Thyroid gland (tissue), 4 donors: Measurements from ENCODE around the gene DYNLL1. TPM values are rescaled to one million over a fixed set of nuclear protein-coding genes. Genes with fewer than 3 reads are reported as not detected.
A peak's percentile ranks its signal among the peaks of the same experiment; 100 is the strongest.

ENCODE experiments used
- DNase-seq, 2 donors: peaks; one replicate each; pipeline ENCODE4 v3.0.0-alpha.2; 2019
- H3K27ac ChIP-seq, 3 donors: fragments of 200-600 bp; sonication (generic); 1 replicate in 2 of 3; 2 replicates in 1 of 3; pipeline ENCODE4 v1.5.1; 2016 to 2019; ENCODE audit warnings: mild to moderate bottlenecking in 1 of 3, moderate library complexity in 1 of 3
- H3K27me3 ChIP-seq: fragments of 200-600 bp; sonication (generic); one replicate; pipeline ENCODE4 v1.5.1; 2019
- H3K36me3 ChIP-seq, 2 donors: fragments of 200-600 bp; sonication (generic); one replicate each; pipeline ENCODE4 v1.5.1; 2016 to 2019
- H3K4me1 ChIP-seq, 2 donors: fragments of 200-600 bp; sonication (generic); one replicate each; pipeline ENCODE4 v1.5.1; 2017 to 2019
- H3K4me3 ChIP-seq, 3 donors: fragments of 200-600 bp; sonication (generic); replicated peaks in 1 of 3; 1 replicate in 2 of 3; 2 replicates in 1 of 3; pipeline ENCODE4 v1.5.1; 2016; ENCODE audit warnings: mild to moderate bottlenecking in 1 of 3
- H3K9me3 ChIP-seq: fragments of 200-600 bp; sonication (generic); one replicate; pipeline ENCODE4 v1.5.1; 2017
- POLR2A ChIP-seq, 2 donors: fragments of 450-650 bp; IDR thresholded peaks; one replicate each; pipeline ENCODE4 v1.6.1; 2017; ENCODE audit warnings: antibody characterized with exemption in 2 of 2, mild to moderate bottlenecking in 2 of 2, moderate library complexity in 1 of 2
- WGBS, 2 donors: methylation state at CpG; one replicate each; pipeline ENCODE4 v1.1.5; 2017; 5-methylcytosine and 5-hydroxymethylcytosine counted together
- intact Hi-C: fragments of 100-400 bp; cut with DNase I; formaldehyde crosslinking; loops from one replicate; pipeline ENCODE4 v1.15.1; 2023
- total RNA-seq, 4 donors: library from RNA; depleted of rRNA; stranded (reverse); fragments of >200 nt; gene quantifications; one replicate each; pipeline ENCODE4 v1.2.3, GENCODE V29; 2016
- TF ChIP-seq, protein P1 (sequence below), 6 experiments: fragments of 200-600 bp in 3 of 6; fragments of 450-650 bp in 3 of 6; sonication (generic) in 3 of 6; IDR thresholded peaks; one replicate each; pipeline ENCODE4 v1.5.1; 2016 to 2019; ENCODE audit warnings: antibody characterized with exemption in 6 of 6, mild to moderate bottlenecking in 2 of 6, inconsistent platforms in 1 of 6, moderate library complexity in 1 of 6

DYNLL1 gene
- total RNA-seq, 4 donors from 2014 or later: 128 to 265 (median 232) TPM

DNA sequence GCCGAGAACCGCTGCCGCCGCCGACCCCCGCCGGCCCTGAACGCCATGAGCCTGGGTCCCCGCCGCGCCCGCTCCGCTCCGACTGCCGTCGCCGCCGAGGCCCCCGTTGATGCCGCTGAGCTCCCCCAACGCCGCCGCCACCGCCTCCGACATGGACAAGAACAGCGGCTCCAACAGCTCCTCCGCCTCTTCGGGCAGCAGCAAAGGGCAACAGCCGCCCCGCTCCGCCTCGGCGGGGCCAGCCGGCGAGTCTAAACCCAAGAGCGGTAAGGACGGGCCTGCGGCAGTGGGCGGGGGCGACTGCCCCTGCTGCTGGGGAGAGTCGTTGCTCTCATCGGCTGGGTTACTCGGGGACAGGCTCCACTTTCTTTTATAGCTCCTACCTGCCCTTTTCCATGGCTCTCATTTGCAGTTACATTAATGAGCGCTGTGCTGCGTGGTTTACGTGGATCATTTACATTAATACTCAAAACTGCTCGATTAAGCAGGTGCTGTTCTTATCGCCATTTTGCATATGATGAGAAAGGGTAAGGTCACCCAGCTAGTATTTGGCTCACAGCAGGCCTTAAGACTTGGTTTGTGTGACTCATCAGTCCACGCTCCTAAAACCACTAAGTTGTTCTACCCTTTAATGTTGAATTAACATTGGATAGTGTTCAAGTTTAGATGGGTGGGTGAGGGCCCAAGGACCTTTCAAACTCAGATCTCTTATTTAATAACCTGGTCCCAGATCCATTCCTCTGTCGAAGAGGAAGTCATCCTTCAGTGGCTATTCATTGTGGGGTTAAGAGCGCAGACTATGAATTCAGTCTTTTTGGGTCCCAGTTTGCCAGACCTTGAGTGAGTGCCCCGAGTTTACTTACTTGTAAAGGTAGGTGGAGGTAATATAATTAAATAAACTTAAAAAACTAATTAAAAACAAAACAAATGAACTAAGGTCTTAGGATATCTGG is 39.1 kb downstream of the DYNLL1 start:
- 1 to 2% methylated on average over 36 to 43 of the region's 52 CpGs for WGBS, 2 donors
- Histone ChIP-seq H3K4me1 (peaks cover 41 to 47% of the 10 kb centered on the region in 2 donors), H3K4me3 (peak overlapping the region; percentile 96 to 99 (median 99)), H3K36me3 (no peaks in the 10 kb centered on the region), H3K27ac (peak overlapping the region; percentile 90 to 94 (median 92)), H3K9me3 (no peaks in the 10 kb centered on the region), H3K27me3 (no peaks in the 10 kb centered on the region)
- DNase-seq: peak; percentile 39 to 44
- intact Hi-C loops: loop anchor here (5.0 kb wide), 1 partner anchor 38 kb away; the partner anchor contains the start of gene DYNLL1
- TF ChIP-seq, protein P1, sequence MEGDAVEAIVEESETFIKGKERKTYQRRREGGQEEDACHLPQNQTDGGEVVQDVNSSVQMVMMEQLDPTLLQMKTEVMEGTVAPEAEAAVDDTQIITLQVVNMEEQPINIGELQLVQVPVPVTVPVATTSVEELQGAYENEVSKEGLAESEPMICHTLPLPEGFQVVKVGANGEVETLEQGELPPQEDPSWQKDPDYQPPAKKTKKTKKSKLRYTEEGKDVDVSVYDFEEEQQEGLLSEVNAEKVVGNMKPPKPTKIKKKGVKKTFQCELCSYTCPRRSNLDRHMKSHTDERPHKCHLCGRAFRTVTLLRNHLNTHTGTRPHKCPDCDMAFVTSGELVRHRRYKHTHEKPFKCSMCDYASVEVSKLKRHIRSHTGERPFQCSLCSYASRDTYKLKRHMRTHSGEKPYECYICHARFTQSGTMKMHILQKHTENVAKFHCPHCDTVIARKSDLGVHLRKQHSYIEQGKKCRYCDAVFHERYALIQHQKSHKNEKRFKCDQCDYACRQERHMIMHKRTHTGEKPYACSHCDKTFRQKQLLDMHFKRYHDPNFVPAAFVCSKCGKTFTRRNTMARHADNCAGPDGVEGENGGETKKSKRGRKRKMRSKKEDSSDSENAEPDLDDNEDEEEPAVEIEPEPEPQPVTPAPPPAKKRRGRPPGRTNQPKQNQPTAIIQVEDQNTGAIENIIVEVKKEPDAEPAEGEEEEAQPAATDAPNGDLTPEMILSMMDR (IDR thresholded peaks at IDR 0.05): no peak
- no peak for TF ChIP-seq POLR2A (IDR thresholded peaks at IDR 0.05)

DNA sequence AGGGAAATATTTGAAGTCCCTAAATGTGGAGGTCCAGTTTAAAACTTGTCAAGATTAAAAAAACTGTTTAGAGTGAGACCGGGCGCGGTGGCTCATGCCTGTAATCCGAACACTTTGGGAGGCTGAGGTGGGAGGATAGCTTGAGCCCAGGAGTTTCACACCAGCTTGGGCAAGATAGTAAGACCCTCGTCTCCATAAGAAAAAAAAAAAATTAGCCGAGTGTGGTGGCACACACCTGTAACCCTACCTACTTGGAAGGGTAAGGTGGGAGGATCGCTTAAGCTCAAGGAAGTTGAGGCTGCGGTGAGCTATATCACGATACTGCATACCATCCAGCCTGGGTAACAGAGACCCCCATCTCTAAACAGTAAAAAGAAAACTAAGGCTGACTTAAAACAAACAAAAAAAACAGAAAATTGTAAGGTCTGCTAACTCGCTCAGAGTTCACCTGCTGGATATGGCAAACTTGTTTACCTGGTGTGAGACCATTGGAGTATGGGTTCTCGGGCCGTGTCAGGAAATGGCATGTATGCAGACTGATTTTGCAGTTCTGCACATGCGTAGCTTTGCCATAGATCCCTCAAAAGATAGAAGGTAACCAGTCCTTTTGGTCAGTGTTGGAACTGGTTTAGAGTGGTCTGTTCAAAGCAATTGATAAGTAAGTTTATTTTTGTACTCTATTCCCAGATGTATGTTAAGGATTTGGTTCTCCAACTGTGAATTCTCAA is 40.3 kb downstream of the DYNLL1 start:
- Histone ChIP-seq H3K36me3 (no peaks in the 10 kb centered on the region), H3K4me3 (peak overlapping the region in 2 of 3 donors; percentile 99), H3K27me3 (no peaks in the 10 kb centered on the region), H3K27ac (peak overlapping the region; percentile 21 to 92 (median 90)), H3K9me3 (no peaks in the 10 kb centered on the region), H3K4me1 (peaks cover 41 to 50% of the 10 kb centered on the region in 2 donors)
- whole genome bisulfite sequencing, 2 donors: 47 to 52% methylated on average over 13 of the region's 13 CpGs
- no peak for DNase-seq
- intact Hi-C loops: no loop called here
- no peak for TF ChIP-seq POLR2A (IDR thresholded peaks at IDR 0.05)
- TF ChIP-seq, protein P1 (IDR thresholded peaks at IDR 0.05): no peak

DNA sequence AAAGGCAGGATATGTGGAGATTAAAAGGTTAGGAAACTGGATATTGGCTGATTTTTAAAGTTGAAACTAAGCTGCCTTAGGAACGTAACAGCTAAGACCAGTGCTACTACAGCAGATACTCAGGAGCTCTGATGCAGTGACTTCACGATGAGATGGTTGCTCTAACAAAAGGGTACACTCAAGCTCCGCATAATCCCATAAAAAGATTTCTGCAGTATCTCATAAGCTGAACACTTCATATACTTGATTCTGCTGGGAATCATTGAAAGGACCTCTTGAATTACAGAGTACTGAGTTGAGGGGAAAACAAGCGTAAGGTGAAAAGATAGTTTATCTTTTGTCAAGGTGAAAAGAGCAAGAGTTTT is 41.9 kb downstream of the DYNLL1 start:
- Histone ChIP-seq H3K9me3 (no peaks in the 10 kb centered on the region), H3K27me3 (no peaks in the 10 kb centered on the region), H3K36me3 (no peaks in the 10 kb centered on the region), H3K4me1 (peaks cover 41 to 61% of the 10 kb centered on the region in 2 donors), H3K27ac (peak overlapping the region; percentile 75 to 92 (median 90)), H3K4me3 (no peak overlapping the region)
- 41 to 45% methylated on average over 4 of the region's 4 CpGs for WGBS, 2 donors
- intact Hi-C loops: no loop called here
- TF ChIP-seq, protein P1 (IDR thresholded peaks at IDR 0.05): no peak
- TF ChIP-seq POLR2A (IDR thresholded peaks at IDR 0.05): no peak
- DNase-seq: no peak

DNA sequence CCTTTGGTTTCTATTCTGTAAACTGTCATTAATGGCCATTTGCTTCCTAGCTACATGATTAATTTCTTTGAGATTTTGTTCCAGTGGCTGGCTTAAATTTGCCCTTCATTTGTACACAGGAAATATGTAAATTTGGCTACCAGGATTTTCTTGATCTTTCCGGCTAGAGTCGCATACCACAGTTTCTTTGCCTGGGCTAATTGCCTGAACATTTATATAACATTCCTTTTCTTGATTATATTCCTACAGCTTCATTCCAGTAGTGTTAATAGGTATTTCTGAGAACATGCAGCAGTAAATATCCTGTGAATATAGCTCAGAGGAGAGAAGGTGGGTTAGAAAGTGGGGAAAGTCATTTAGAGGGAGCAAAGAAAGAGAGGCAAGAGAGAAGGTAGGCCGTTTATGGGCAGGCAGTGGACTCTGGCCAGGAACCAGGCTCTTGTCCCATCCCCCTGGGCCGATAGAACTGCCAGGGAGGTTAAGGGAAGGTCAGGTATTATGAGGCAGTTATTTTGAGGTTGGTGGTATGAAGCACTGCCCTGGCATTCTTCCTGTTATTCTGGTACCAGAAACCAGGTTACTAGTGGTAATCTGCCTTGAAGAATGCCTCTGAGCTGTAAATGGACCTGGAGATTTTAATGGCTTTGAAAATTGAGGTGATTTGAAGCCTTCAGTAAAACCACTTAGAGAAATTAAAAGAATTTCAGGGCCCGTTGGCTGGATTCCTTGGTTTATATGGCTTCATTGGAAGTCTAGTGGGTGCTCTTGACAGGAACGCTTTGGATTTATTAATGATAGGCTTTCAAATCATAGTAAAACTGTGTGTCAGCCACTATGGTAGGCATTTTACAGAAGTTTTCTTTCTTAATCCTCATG is 42.6 kb downstream of the DYNLL1 start:
- Histone ChIP-seq H3K4me3 (no peak overlapping the region), H3K27me3 (no peaks in the 10 kb centered on the region), H3K27ac (peak overlapping the region; percentile 76 to 92 (median 90)), H3K36me3 (no peaks in the 10 kb centered on the region), H3K4me1 (peaks cover 41 to 61% of the 10 kb centered on the region in 2 donors), H3K9me3 (no peaks in the 10 kb centered on the region)
- peak; percentile 81 to 85 for DNase-seq
- intact Hi-C loops: no loop called here
- 13 to 16% methylated on average over 6 of the region's 6 CpGs for WGBS, 2 donors
- TF ChIP-seq POLR2A (IDR thresholded peaks at IDR 0.05): no peak
- TF ChIP-seq, protein P1 (IDR thresholded peaks at IDR 0.05): no peak
